SIG-M5 treated with dmso at 0.1 percent for 504 hours (cell line): ENCODE results near the gene DTNA.
"Not testable (repeated sequence)": the region's sequence is repeated elsewhere in the genome, so short reads cannot be mapped to it uniquely, and the experiment has no call there.

ENCODE experiments used
- DNase-seq: peaks from one replicate; lab custom pipeline; 2025; ENCODE audit not compliant: unreplicated experiment; lab: John Stamatoyannopoulos, UW

DTNA gene

DNA sequence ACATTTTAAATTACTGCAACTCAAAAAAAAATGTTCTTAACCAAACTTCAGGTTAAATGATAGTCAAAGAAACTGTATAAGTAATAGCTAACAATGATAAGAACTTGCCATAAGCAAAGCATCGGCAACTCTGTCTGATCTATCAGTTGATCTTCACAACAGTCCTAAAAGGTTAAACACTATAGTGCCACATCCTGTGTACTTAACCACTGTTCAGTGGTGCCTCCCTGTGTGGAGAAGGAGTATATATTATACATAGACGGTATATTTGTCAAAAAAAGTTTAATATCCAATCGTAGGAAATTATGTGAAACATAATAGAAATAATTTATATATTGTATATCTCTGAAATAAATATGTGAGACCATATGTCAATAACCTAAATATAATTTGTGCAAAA is 13.0 kb downstream of the DTNA start:
- no peak for DNase-seq

DNA sequence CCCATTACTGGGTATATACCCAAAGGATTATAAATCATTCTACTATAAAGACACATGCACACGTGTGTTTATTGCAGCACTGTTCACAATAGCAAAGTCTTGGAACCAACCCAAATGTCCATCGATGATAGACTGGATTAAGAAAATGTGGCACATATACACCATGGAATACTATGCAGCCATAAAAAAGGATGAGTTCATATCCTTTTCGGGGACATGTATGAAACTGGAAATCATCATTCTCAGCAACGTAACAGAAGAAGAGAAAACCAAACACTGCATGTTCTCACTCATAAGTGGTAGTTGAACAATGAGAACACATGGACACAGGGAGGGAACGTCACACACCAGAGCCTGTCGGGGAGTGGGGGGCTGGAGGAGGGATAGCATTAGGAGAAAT is 15.6 kb downstream of the DTNA start:
- DNase-seq, result not testable (repeated sequence)

DNA sequence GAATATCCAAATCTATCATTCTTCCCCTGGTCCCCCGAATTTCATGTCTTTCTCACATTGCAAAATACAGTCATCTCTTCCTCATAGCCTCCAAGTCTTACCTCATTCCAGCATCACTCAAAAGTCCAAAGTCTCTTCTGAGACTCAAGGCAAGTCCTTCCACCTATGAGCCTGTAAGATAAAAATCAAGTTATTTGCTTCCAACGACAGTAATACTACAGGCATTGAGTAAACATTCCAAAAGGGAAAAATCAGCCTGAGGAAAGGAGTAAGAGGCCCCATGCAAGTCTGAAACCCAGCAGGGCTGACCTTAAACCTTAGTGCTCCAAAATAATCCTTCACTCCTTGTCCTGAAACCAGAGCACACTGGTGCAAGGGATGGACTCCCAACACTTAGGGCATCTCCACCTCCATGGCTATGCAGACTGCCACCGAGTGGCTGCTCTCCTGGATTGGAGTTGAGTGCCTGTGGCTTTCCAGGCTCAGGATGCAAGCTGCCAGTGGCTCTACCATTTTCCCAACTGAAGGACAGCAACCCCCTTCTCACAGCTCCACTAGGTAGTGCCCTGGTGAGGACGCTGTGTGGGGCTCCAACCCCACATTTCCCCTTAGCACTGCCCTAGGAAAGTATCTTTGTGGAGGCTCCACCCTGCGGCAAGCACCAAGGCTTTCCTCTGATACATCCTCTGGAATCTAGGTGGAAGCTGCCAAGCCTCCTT is 16.3 kb downstream of the DTNA start:
- DNase-seq, result no peak

DNA sequence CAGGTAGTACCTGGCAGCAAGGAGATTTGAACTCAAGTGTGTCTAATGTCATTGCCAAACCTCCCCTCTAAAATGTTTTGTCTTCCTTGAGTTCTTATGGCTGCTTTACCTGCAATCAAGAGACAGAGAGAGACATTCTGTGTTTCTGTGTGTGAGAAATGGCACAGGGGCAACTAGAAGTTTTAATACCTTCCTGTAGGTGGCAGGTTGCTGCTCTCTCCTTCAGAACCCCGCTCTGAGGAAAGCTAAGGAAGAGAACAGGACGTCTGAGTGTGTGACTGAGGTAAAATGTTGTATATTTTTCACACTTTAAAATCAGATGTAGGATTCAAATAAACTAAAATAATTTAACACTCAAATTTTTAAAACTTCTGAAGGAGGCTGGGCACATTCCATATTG is 19.2 kb downstream of the DTNA start:
- DNase-seq, result peak; percentile 26

DNA sequence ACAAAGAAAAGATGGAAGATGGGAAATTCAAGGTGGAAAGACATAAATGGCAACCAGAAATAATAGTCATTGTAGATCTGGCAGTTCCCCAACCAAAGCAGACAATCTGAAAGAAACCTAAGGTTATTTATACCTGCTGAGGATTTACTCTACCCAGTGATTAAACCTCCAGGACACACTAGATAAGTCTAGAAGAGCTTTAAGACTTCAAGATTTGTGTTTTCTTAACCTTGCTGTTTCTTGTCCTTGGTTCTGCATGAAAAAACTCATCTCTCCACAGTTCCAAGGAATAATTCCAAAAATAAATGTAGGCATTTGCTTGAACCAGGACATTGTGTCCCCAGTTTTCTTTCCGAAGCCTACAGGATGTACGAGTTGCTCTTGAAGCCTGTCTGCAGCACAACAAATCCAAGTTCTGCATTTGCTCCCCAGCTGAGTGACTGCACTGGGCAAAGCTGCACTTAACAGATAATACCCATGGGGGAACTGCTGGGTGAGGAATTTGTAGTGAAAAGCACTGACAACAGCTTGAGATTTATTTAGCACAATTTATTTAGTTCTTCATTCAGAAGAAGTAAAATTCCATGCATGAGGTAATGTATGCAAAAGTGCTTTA is 19.8 kb downstream of the DTNA start:
- no peak for DNase-seq

DNA sequence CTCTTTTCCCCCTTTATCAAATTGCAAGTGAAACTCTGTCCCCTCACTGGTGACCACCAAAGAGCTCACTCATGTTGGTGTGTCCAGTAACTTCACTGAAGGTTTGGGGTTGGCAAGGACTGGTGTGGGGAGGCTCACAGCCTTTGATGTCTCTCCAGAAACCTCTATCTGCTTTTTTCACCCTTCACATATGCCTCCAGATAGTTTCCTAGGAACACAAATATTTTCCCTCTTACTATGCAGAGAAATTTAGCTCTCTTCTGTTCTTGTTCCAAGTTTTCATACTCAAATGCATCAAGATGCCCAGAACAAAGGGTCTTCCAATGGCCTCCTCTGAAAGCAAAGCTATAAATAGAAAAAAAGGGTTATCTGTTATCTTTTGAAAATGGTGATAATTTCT is 20.7 kb downstream of the DTNA start:
- no peak for DNase-seq

DNA sequence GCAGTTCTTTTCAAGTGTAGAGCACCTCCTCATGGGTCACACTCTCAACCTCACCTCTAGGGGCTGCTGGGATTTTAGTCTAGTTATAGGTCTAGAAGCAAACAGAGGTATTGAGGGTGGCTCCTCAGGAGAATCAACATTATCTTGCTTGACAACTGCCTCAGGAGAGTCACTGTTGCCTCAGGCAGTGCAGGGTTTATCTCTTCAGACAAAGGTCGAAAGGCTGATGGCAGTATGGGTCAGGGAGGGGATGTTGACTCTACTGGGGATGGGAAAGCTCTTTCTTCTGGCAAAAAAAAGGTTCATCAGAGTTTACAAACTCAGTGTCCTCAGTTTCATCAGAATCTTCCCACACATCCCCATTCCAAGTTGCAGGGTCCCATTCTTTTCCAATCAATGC is 24.0 kb downstream of the DTNA start:
- DNase-seq, result no peak

DNA sequence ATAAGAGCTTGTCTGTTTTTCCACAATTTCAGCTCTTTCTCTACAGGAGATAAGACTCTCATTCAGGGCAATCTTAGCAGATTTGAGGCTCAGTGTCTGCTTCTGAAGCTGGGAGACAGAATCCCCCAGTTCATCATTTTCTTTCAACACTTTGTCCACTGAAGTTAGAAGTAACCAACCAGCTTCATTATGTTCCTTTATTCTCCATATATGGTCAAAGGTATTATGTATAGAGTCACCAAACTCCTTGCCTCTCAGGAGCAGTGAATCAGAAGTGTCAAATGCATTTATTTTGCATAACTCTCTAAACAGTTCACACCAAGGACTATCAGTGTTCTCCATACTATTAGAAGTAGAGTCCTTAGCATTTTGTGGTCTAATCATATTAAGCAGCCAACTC is 24.4 kb downstream of the DTNA start:
- not testable (repeated sequence) for DNase-seq

DNA sequence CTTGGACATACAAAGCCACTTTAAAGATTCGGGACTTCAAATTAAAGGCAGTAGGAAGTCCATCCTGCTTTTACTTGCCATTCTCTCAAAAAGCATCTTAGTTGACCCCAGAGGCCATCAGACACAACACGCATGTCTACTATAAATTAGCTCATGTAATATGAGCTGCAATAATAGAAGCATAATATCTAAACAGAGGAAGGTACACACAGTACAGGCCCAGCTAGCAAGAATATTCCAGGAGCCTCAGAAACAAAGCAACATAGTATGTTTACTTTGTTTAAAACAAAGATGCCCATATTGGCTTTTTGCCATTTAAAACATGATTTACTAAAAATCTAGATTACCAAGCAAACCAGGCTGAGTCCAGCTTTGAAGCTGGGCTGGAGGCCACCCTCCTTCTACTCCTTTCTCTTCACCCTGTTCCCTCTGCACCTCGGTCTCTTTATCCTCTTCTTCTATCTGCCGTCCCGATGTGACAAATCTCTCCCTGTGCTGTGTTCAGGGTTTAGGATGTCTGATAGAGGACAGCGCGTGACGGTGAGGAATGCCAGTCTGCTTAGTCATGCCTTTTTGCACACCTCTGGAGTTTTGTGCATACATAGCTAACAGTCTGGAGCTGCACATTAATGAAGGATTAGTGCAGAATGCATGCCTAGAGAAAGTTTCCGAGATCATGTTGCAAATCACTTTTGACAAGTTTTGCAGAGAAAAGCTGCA is 28.2 kb downstream of the DTNA start:
- no peak for DNase-seq

DNA sequence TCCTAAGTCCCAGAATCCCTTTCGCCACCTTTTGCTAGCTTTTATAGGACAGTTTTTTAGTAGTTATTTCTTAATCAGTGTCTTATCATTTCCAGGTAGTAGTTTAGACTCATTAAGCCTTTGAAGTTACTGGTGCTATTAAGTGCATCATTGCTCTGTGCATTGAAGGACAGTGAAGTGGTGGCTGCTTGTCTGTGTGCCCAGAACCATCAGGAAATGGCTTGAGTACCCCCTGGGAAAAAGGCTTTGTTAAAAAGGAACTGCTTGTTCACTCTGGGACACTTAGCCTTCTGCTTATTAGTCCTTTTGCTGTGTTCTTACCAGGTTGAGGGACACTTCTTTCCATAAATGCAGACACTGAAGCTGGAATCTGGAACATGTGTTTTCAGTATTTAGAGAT is 30.0 kb downstream of the DTNA start:
- no peak for DNase-seq

DNA sequence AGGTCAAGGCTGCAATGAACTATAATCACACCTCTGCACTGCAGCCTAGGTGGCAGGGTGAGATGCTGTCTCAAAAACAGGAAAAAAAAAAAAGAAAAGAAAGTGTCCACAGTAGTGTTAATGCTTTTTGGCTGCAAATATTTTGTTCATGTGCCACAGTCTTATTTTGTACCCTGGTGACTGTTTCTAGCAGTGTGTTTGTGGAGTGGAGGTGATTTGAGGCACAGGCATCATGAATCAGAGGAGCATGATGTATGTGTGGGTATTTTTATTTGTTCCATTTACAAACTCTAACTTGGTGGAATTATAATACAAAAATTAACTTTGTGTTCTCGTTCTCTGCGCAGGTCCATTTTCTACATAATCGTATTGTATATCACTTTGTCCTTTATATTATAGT is 30.6 kb downstream of the DTNA start:
- no peak for DNase-seq

DNA sequence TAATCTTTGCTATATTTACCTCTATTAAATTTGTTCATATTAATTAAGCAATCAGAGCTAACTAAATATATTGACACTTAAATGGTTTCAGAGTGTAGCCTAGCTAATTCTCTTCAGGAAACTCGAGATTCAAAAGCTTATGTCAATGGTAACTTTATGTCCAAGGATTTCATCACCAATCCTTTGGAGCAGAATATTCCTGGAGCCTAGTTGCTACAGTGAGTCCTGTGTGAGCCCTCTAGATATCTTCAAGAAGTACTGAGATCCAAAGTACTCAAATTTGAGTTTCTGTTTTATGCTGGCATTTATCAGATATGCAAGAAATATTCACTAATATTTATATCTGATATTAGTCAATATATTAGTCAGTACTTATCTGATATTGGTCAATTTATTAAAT is 31.3 kb downstream of the DTNA start:
- no peak for DNase-seq

DNA sequence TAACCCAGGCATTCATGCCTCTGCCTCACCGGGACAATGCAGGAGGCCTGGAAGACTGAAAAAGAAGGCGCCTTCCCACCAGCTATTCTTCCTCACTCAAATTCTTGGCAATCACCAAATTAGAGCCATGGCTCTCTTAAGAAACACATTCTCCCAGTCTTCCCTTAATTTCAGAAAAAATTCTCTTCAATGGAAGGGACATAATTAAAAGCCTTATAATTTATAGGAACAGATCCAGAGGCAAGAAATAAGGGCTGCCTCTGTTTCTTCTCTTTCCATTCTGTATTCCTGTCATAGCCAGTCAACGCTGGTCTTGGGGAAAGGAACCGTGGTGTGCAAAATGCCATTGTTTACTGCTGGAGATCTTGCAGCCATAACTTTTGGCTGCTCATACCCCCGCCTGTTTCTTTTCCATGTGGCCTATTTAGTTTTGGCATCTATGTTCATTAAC is 32.8 kb downstream of the DTNA start:
- DNase-seq, result no peak

DNA sequence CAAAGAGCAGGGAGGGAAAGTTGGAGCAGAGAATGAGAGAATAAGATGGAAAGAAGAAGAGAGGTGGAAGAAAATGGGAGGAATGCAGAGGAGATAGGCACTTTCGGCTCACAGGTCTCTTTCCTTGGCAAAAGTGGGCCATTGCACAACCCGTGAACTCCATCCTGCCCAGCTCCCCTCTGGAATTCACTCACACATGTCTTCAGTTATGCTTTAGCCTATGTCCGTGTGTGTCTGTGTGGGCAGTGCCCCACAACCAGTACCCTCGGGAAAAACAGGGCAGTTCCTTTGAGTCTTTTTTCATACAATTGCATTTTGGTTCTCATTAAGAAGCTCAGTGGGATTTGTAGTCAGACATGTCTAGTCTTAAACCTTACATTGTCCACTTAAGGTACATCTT is 34.5 kb downstream of the DTNA start:
- no peak for DNase-seq

DNA sequence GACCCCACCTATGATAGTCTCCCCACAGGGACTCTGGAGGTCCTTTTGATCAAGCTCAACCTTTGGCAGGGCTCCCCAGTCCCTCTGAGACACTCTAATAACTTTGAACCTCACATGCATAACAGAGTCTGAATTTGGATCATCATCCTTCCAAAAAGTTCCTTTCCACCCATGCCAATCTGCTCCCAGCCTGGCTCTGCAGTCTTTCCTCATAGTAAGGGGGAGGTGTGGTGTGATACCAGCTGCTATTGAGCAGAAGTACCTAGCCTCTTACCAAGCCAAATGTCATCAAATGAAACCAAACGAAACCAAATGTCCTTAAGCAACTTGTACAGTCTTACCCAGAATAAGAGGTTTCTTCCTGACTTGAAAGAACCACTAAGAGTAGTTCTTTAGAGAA is 36.5 kb downstream of the DTNA start:
- DNase-seq, result no peak

DNA sequence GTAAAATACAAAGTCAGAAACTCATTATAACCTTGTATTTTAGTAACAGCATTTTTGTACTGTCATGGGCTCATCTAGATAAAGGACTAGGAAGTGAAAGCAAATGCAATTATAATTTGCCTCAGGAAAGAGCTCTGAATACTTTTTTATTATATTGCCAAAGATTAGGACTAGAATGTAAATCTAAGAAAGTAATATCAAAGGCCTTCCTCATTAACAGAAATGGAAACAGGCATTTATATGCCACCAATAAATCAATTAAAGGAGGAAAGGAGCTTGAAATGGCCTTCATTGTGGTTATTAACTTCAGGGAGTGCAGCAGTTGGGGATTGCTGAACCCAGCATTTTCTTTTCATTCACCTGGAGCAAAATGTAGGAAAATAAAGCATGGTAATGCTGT is 39.6 kb downstream of the DTNA start:
- DNase-seq, result no peak

DNA sequence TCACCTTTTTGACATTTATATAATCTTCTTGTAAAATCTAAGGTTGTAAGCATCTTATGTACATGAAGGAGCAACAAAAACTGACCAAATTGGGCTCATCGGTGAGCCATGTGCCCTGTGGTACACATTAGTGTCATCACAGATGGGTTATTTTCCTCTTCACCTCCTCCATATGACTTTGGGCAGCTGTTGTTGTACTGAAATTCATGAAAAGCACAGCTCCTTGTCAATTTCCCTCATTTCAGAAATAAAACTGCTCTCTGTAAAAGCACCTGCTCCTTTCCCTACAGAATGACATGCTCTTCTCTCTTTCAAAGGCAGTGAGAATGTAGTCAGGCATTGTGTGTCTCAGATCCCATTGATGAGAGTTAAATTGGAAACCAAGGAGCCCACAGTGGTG is 42.0 kb downstream of the DTNA start:
- DNase-seq, result no peak

DNA sequence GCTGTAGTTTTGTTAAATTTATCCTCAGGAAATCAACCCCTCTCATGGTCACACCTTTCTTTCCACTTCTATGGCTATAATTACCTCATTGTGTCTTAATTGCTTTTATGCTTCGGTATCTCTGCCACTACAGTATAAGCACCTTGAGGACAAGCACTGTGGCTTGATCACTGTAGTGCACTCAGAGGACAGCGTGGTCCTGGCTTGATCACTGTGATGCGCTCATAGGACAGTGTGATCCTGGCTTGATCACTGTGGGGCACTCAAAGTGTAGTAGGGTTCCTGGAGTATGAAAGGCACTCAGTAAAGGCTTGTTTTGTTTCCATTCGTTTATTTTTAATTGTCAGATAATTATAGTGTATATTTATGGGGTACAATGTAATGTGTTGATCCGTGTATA is 44.2 kb downstream of the DTNA start:
- no peak for DNase-seq

DNA sequence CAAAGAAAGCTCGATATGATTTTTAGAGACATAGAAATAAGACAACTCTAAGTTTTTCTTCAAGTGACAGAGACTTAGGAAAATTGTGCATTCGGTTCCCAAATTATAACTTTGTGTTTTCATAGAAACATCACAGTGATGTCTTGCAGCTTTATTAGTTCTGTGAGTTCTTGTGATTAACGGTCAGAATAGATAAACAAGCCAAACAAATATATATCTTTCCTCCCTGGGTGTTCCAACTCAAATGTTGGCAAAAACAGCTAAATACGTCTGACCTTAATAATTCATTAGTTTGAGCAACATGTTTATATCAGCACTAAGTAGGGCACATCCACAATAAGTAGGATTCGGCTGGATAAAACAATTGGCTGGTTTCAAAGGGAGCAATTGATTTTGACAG is 47.6 kb downstream of the DTNA start:
- DNase-seq, result no peak

DNA sequence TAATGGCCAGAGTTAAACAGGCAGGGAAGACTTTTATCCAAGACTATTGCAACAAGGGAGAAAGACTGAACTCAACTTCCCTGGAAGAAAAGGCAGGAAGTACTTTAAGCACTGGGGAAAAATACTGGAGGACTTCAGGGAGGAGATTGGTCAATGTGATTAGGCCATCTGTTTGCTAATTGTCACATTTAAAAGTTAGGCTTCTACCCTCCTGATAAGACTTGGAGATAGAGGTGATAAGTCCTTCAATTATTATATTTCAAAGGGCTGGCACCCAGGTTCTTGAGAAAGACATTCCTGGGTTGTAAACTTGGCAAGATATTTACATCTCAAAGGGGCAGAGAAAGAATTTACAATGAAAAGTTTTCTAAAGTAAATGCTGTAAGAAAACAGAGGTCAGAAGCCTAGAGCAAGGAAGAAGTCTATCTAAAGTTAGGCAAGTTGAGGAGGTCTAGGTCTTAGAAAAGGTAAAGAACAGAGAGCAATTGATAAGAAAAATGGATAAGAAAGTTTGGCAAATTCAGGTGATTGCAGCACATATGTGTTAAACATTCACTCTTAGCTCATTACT is 48.4 kb downstream of the DTNA start:
- DNase-seq, result no peak

DNA sequence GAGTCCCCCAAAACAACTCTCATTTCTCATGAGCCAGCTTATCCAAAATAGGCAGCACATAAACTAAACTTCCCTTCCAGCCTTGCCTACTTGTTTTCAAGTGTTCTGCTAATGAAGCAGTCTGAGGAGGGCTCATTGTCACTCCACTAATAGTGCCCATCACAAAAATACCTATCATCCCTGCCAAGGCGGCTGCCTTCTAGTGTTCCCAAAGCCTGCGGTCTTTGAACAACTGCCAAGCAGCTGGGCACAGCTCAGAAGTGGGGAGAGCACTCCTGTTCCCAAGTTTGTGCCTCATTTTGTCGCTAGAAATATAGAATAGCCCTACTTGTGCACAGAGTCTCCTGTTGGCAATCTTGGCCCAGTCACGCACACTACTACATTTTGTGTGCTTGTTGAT is 50.3 kb downstream of the DTNA start:
- DNase-seq, result no peak

DNA sequence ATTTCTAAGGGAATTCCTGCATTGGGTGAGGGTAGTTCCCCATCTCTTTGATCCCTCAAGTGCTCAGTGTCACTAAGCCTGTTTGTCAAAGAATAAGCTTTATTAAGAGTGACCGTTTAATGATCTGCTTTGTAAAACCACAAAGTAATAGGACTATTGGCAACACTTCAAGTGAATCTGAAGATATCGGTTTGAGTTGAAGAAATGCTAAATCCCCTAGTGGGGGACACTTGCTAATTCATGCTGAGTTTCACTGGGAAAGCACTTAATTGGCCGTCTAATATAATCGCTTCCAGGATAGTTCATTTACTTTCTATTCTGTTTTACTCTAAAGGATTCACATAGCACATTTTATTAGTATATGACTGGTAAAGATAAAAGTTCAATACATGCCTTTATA is 54.4 kb downstream of the DTNA start:
- DNase-seq, result no peak
